GM18520 (cell line): ENCODE measurements around the gene WDFY3.

Experiments
- ATAC-seq: cut with Tn5 transposase; IDR thresholded peaks from one replicate; pipeline ENCODE4 v1.9.1; 2021; ENCODE audit not compliant: unreplicated experiment

The WDFY3 gene

DNA sequence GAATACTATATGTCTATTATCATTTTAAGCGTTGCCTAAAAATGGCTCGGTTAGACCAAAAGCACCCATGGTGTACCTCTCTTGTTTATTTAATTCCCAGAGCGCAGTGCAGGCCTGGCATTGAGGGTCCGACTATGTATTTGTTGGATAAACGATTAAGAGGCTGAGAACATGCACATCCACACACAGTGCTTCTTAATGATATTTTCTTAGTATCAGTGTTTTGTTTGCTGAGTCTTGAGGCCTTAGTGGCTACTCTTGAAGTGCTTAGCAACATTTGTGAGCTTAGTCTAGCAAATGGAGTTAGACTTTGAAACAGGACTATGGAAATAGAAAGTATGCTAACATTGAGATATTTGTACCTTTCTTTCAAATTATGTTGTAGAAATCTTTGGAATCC lies 339.8 kb downstream of the WDFY3 start:
- no peak for ATAC-seq

DNA sequence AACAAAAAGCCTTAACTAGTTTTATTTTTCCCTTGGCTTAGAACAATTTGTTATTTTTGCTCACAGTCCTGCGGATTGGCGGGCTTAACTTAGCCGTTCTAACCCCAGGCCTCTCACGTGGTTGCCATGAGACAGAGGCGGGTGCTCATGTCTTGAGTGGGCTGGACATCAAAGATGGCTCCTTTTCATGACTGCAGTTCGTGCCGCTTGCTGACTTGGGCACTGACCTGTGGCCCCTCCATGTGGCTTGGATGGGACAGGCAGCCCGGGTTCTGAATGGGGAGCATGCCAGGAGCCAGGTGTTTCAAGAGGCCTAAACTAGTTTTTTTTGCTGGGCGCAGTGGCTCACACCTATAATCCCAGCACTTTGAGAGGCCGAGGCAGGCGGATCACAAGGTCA lies 342.8 kb downstream of the WDFY3 start:
- ATAC-seq = no peak

DNA sequence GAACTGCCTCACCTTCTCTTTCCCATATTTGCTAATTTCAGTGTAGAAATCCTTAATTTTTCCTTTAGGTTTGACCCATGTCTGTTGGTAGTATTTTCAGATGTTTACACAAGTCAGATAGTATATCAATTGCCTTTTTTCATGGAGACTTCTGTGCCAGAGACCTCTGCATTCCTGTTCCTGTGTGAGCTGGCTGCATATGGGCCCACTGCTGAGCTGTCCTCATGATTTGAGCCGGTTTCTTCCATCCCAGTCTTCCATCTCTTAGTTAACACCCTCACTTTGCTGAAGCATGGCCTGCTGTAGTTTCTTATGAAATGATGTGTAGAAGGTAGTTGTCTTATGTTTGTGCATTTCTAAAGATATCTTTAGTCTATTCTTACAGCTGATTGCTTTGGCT lies 343.5 kb downstream of the WDFY3 start:
- ATAC-seq = no peak
